Astrocyte (in vitro differentiated cells and primary cell): ENCODE measurements around the gene CHMP6. TPM values are rescaled to one million over a fixed set of nuclear protein-coding genes. Genes with fewer than 3 reads are reported as not detected.

Experiments used
- DNase-seq: peaks from one replicate; pipeline ENCODE4 v3.0.0-alpha.2; 2010; ENCODE audit warnings: low read depth
- FAIRE-seq: peaks from 2 replicates; lab custom pipeline; 2011; peaks lifted over from hg19 to GRCh38; lab: Jason Lieb, UNC
- H2AFZ ChIP-seq: 2 replicates; pipeline ENCODE4 v1.6.0; 2012; ENCODE audit warnings: low read depth, low read length, inconsistent platforms
- H3K27ac ChIP-seq: 2 replicates; pipeline ENCODE4 v1.5.1; 2011; ENCODE audit warnings: low read depth, low read length, inconsistent platforms
- H3K27me3 ChIP-seq: 2 replicates; pipeline ENCODE4 v1.6.0; 2011; ENCODE audit warnings: low read length, inconsistent platforms; ENCODE audit not compliant: insufficient read depth
- H3K36me3 ChIP-seq: 2 replicates; pipeline ENCODE4 v1.5.1; 2011; ENCODE audit warnings: low read length, inconsistent platforms; ENCODE audit not compliant: insufficient read depth
- H3K4me1 ChIP-seq: 2 replicates; pipeline ENCODE4 v1.5.1; 2011; ENCODE audit warnings: low read length, inconsistent platforms; ENCODE audit not compliant: insufficient read depth
- H3K4me2 ChIP-seq: 2 replicates; pipeline ENCODE4 v1.6.0; 2012; ENCODE audit warnings: low read length, inconsistent platforms
- H3K4me3 ChIP-seq: 2 replicates; pipeline ENCODE4 v1.5.1; 2011; ENCODE audit warnings: low read depth, mild to moderate bottlenecking, low read length, inconsistent platforms; ENCODE audit not compliant: insufficient read depth
- H3K79me2 ChIP-seq: 2 replicates; pipeline ENCODE4 v1.6.0; 2012; ENCODE audit warnings: mild to moderate bottlenecking, low read length, inconsistent platforms; ENCODE audit not compliant: insufficient read depth
- H3K9ac ChIP-seq: 2 replicates; pipeline ENCODE4 v1.6.0; 2012; ENCODE audit warnings: mild to moderate bottlenecking, low read length, inconsistent platforms
- H3K9me3 ChIP-seq: 2 replicates; pipeline ENCODE4 v1.5.1; 2012; ENCODE audit warnings: low read depth, mild to moderate bottlenecking, low read length, inconsistent platforms; ENCODE audit not compliant: insufficient read depth
- H4K20me1 ChIP-seq: 2 replicates; pipeline ENCODE4 v1.6.0; 2012; ENCODE audit warnings: low read length, inconsistent platforms; ENCODE audit not compliant: insufficient read depth
- H3K27ac Mint-ChIP-seq: one replicate; pipeline ENCODE4 v1.8.0; 2021; ENCODE audit warnings: mild to moderate bottlenecking, mixed read lengths; ENCODE audit not compliant: unreplicated experiment
- H3K27me3 Mint-ChIP-seq: one replicate; pipeline ENCODE4 v1.8.0; 2021; ENCODE audit warnings: low read depth, mixed read lengths; ENCODE audit not compliant: unreplicated experiment
- H3K36me3 Mint-ChIP-seq: one replicate; pipeline ENCODE4 v1.8.0; 2021; ENCODE audit warnings: low read depth, mixed read lengths; ENCODE audit not compliant: unreplicated experiment
- H3K4me1 Mint-ChIP-seq: one replicate; pipeline ENCODE4 v1.8.0; 2021; ENCODE audit warnings: low read depth, mixed read lengths; ENCODE audit not compliant: unreplicated experiment
- H3K4me3 Mint-ChIP-seq: one replicate; pipeline ENCODE4 v1.8.0; 2021; ENCODE audit warnings: mild to moderate bottlenecking, moderate library complexity, mixed read lengths; ENCODE audit not compliant: unreplicated experiment
- H3K9me3 Mint-ChIP-seq: one replicate; pipeline ENCODE4 v1.8.0; 2021; ENCODE audit warnings: mild to moderate bottlenecking, mixed read lengths; ENCODE audit not compliant: unreplicated experiment
- CTCF ChIP-seq: IDR thresholded peaks from 2 replicates; pipeline ENCODE4 v1.5.1; 2011; ENCODE audit warnings: low read depth, mild to moderate bottlenecking, inconsistent platforms, low read length, moderate library complexity; ENCODE audit not compliant: insufficient read depth
- EZH2 ChIP-seq: IDR thresholded peaks from 2 replicates; pipeline ENCODE4 v1.6.1; 2012; ENCODE audit warnings: mild to moderate bottlenecking, low read length, inconsistent platforms; ENCODE audit not compliant: insufficient read depth
- total RNA-seq: library from RNA; stranded (reverse); gene quantifications from 2 replicates; pipeline ENCODE4 v1.2.1, GENCODE V29; 2021

CHMP6 gene
- total RNA-seq, 1 donor from 2014 or later = 19.0 TPM

- FAIRE-seq = no peak
- H3K4me3 ChIP-seq = no peak overlapping the region
Observed at GRCh38 chr17:81030741-81031565, 39.3 kb downstream of the CHMP6 start.

GRCh38 chr17:81031566-81032550 lies 40.2 kb downstream of the CHMP6 start:
- no peak overlapping the region for H2AFZ ChIP-seq
- peaks cover 18% of the 10 kb centered on the region for H3K4me1 ChIP-seq
- H3K27me3 ChIP-seq = peaks cover 5% of the 10 kb centered on the region
- peaks cover 21% of the 10 kb centered on the region for H4K20me1 ChIP-seq
- no peak overlapping the region for H3K4me2 ChIP-seq
- H3K4me3 ChIP-seq = no peak overlapping the region
- TF ChIP-seq CTCF (no peak), EZH2 (no peak)
- Mint-ChIP-seq H3K27ac (no peak overlapping the region), H3K27me3 (peaks cover 15% of the 10 kb centered on the region), H3K4me1 (peaks cover 8% of the 10 kb centered on the region), H3K9me3 (peaks cover under 1% of the 10 kb centered on the region), H3K4me3 (no peak overlapping the region), H3K36me3 (peaks cover 12% of the 10 kb centered on the region)
- H3K9ac ChIP-seq = no peak overlapping the region
- DNase-seq = no peak
- H3K79me2 ChIP-seq = peaks cover 13% of the 10 kb centered on the region
- no peak overlapping the region for H3K27ac ChIP-seq
- FAIRE-seq = no peak
- peaks cover 4% of the 10 kb centered on the region for H3K9me3 ChIP-seq
- H3K36me3 ChIP-seq = no peaks in the 10 kb centered on the region

More at GRCh38 chr17:81030741-81031565, 39.3 kb downstream of the CHMP6 start:
- Histone ChIP-seq H3K9ac (no peak overlapping the region), H3K27ac (no peak overlapping the region), H3K79me2 (peaks cover 4% of the 10 kb centered on the region), H3K4me2 (no peak overlapping the region), H3K36me3 (no peaks in the 10 kb centered on the region), H4K20me1 (peaks cover 12% of the 10 kb centered on the region), H2AFZ (no peak overlapping the region), H3K9me3 (peaks cover 4% of the 10 kb centered on the region), H3K27me3 (peaks cover 14% of the 10 kb centered on the region), H3K4me1 (peaks cover 9% of the 10 kb centered on the region)
- no peak for TF ChIP-seq CTCF
- TF ChIP-seq EZH2 = no peak
- H3K27me3 Mint-ChIP-seq = peaks cover 23% of the 10 kb centered on the region
- peaks cover 4% of the 10 kb centered on the region for H3K4me1 Mint-ChIP-seq
- peaks cover 8% of the 10 kb centered on the region for H3K36me3 Mint-ChIP-seq
- no peak for DNase-seq
- no peak overlapping the region for H3K27ac Mint-ChIP-seq
- peaks cover 3% of the 10 kb centered on the region for H3K9me3 Mint-ChIP-seq
- H3K4me3 Mint-ChIP-seq = no peak overlapping the region
